ENCODE data around the gene PLPP7. TPM values are rescaled to one million over a fixed set of nuclear protein-coding genes. Genes with fewer than 3 reads are reported as not detected.

The PLPP7 gene
- total RNA-seq, 4 donors from 2014 or later = 7.8 to 11.1 (median 8.5) TPM

GRCh38 chr9:131309530-131310276 is 20.2 kb downstream of the PLPP7 start:
- TF ChIP-seq, protein P1, sequence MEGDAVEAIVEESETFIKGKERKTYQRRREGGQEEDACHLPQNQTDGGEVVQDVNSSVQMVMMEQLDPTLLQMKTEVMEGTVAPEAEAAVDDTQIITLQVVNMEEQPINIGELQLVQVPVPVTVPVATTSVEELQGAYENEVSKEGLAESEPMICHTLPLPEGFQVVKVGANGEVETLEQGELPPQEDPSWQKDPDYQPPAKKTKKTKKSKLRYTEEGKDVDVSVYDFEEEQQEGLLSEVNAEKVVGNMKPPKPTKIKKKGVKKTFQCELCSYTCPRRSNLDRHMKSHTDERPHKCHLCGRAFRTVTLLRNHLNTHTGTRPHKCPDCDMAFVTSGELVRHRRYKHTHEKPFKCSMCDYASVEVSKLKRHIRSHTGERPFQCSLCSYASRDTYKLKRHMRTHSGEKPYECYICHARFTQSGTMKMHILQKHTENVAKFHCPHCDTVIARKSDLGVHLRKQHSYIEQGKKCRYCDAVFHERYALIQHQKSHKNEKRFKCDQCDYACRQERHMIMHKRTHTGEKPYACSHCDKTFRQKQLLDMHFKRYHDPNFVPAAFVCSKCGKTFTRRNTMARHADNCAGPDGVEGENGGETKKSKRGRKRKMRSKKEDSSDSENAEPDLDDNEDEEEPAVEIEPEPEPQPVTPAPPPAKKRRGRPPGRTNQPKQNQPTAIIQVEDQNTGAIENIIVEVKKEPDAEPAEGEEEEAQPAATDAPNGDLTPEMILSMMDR (IDR thresholded peaks at IDR 0.05; ENCODE audit: low read depth) = no peak

DNA sequence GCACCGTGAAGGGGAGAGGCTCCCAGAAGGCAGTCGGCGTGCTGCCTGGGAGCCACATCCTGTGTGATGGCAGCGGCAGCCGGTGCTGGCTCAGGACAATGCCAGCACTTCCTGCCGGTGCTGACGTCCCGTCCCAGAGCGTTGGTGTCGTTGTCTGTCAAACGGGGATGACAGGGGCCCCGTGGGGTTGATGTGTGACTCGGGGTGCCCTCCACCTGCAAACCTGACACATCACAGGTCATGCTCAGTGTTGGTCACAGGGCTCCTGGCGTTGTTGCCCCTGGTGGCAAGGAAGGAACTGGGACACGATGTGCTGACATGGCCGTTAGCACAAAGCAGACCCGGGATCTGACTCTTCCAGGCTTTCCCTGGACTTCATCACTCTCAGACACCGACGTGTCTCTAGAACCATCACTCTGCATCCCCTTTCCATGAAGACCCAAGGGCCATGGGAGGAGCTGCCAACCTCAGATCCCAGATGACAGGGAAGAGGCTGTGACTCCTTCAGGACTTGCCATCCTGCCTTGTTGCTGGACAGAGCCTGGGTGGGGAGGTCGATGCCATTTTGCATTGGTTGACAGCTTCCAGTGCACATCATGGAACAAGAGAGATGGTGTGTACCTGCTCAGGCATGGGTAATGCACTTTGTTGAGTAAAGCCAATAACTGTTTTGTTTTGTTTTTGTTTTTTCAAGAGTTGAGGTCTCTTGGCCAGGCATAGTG is 21.5 kb downstream of the PLPP7 start:
- TF ChIP-seq, protein P1 (IDR thresholded peaks at IDR 0.05; ENCODE audit: low read depth) = no peak

- TF ChIP-seq, protein P1 (IDR thresholded peaks at IDR 0.05; ENCODE audit: low read depth) = no peak
Measured at GRCh38 chr9:131312246-131312645, 22.7 kb downstream of the PLPP7 start.

DNA sequence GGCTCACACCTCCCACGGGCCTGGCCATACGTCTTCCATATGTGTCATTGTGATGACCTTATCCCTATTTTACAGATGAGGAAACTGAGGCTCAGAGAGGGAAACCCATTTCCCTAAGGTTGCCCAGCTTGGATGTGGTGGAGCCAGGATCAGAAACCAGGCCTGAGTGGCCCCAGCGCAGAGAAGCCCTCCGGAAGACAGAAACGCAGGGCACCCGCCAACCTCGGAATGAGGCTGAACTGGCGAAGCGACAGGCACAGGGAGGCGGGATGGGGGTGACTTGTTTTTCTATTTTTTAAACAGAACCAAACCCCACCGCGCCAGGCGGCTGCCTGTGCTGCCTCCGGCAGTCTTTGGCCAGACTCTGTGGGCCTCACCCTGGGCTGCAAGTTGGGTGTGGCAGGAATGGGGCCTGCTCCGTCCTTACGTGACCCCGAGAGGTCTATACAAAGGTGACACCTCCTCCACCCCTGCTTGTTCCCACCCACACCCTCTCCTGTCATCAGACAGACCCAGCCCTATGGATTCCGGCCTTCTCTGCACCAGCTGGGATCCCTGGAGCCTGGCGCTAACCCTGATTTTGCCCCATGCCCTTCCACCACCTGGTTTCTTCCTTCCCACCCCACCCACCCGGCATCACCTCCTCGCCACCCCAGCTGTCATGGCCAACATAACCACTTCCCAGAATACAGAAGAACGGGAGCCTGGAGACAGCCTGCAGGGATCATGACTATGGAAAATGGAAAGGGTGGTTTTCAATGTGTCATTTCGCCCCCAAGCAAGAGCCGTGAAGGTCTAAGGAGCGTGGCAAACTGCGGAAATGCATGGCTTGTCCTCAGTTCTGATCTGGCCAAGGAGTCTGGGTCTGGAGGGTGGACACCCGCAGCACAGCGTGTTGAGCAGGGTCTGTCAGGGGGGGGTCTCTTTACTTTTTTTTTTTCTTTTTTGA is 23.6 kb downstream of the PLPP7 start:
- TF ChIP-seq, protein P1 (IDR thresholded peaks at IDR 0.05; ENCODE audit: low read depth) = no peak

DNA sequence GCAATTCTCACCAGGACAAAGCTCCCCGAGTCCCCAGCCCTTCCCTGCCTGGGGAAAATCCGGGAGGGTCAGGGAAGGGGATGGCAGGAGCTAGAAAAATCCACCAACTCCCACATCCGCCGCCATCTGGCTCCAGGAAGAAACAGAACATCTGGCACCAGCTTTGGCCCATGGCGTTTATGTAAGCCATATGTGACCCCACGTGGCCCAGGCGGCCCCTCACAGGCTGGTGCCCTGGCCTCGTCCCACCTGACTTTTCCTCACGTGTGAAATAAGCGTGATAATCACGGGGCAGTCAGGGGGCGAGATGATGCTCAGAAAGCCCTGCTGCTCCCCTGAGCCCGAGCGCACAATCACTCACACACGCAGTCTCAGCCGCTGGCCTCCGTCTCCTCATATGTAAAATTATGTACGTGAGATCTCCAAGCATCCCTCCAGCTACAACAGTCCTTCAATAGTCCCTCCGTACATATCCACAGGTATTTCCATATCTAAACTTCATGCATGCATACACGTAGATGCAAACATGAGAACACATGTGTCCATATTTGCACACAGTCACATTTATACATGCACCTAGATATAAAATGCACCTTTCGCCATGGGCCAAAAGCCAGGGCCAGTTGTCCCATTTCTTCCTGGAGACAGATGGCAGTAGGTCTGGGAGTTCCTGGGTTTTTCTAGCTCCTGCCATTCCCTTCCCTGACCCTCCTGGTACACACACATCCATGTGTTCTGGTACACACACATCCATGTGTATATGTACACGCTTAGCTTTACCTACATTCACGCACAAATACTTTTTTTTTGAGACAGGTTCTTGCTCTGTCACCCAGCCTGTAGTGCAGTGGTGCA is 28.9 kb downstream of the PLPP7 start:
- TF ChIP-seq, protein P1 (IDR thresholded peaks at IDR 0.05; ENCODE audit: low read depth) = no peak

GRCh38 chr9:131319486-131319885 is 30.0 kb downstream of the PLPP7 start:
- TF ChIP-seq, protein P1 (IDR thresholded peaks at IDR 0.05; ENCODE audit: low read depth) = no peak
